SK-N-SH treated with all-trans-retinoic acid at 6 μM for 48 hours (cell line): ENCODE measurements around the gene SLC49A3.

Source experiments
- ATAC-seq: fragments of 200-7000 bp; cut with Tn5 transposase; 3 replicates; pipeline ENCODE4 v1.9.1; 2020; ENCODE audit warnings: mild to moderate bottlenecking, moderate library complexity
- ARNTL ChIP-seq: fragments of 450-650 bp; formaldehyde crosslinking; IDR thresholded peaks from 2 replicates; pipeline ENCODE4 v1.5.0; 2020; ENCODE audit warnings: low read depth, mild to moderate bottlenecking, moderate library complexity, borderline replicate concordance
- BACH2 ChIP-seq: fragments of 250-450 bp; sonication (Bioruptor Pico); IDR thresholded peaks from 2 replicates; pipeline ENCODE4 v1.9.0; 2021; ENCODE audit warnings: mild to moderate bottlenecking, borderline replicate concordance
- CSRNP3 ChIP-seq: fragments of 250-450 bp; sonication (Bioruptor Pico); IDR thresholded peaks from 2 replicates; pipeline ENCODE4 v1.5.1; 2021; ENCODE audit warnings: mild to moderate bottlenecking, moderate library complexity
- GLIS3 ChIP-seq: fragments of 250-450 bp; sonication (Bioruptor Pico); IDR thresholded peaks from 2 replicates; pipeline ENCODE4 v1.5.0; 2020; ENCODE audit warnings: mild to moderate bottlenecking, moderate library complexity
- ISL1 ChIP-seq: fragments of 250-450 bp; sonication (Bioruptor Pico); IDR thresholded peaks from 2 replicates; pipeline ENCODE4 v2.1.2; 2022; ENCODE audit warnings: mild to moderate bottlenecking, moderate library complexity
- OSR1 ChIP-seq: fragments of 250-450 bp; sonication (Bioruptor Pico); IDR thresholded peaks from 2 replicates; pipeline ENCODE4 v1.8.0; 2022; ENCODE audit warnings: moderate library complexity, mild to moderate bottlenecking, inconsistent platforms
- PATZ1 ChIP-seq: fragments of 250-450 bp; sonication (Bioruptor Pico); IDR thresholded peaks from 2 replicates; pipeline ENCODE4 v1.8.0; 2020; ENCODE audit warnings: mild to moderate bottlenecking, moderate library complexity, borderline replicate concordance
- POU6F1 ChIP-seq: fragments of 250-450 bp; sonication (Bioruptor Pico); IDR thresholded peaks from 2 replicates; pipeline ENCODE4 v1.8.0; 2021; ENCODE audit warnings: low read depth, mild to moderate bottlenecking, moderate library complexity, borderline replicate concordance
- PPARA ChIP-seq: fragments of 250-450 bp; sonication (Bioruptor Pico); IDR thresholded peaks from 2 replicates; pipeline ENCODE4 v1.5.0; 2020; ENCODE audit warnings: mild to moderate bottlenecking, borderline replicate concordance
- RARB ChIP-seq: fragments of 250-450 bp; sonication (Bioruptor Pico); IDR thresholded peaks from 2 replicates; pipeline ENCODE4 v1.8.0; 2021; ENCODE audit warnings: mild to moderate bottlenecking, moderate library complexity
- TCF4 ChIP-seq: fragments of 250-450 bp; sonication (Bioruptor Pico); IDR thresholded peaks from 2 replicates; pipeline ENCODE4 v1.8.0; 2021; ENCODE audit warnings: mild to moderate bottlenecking, moderate library complexity, borderline replicate concordance
- TOX ChIP-seq: fragments of 250-450 bp; sonication (Bioruptor Pico); IDR thresholded peaks from 2 replicates; pipeline ENCODE4 v1.8.0; 2021; ENCODE audit warnings: mild to moderate bottlenecking, moderate library complexity, borderline replicate concordance
- TSHZ2 ChIP-seq: fragments of 250-450 bp; sonication (Bioruptor Pico); IDR thresholded peaks from 2 replicates; pipeline ENCODE4 v1.5.0; 2020; ENCODE audit warnings: mild to moderate bottlenecking, moderate library complexity
- ZC3H10 ChIP-seq: fragments of 250-450 bp; sonication (Bioruptor Pico); IDR thresholded peaks from 2 replicates; pipeline ENCODE4 v1.5.1; 2021; ENCODE audit warnings: mild to moderate bottlenecking, moderate library complexity
- ZFP3 ChIP-seq: fragments of 250-450 bp; sonication (Bioruptor Pico); IDR thresholded peaks from 2 replicates; pipeline ENCODE4 v1.5.0; 2020; ENCODE audit warnings: mild to moderate bottlenecking, moderate library complexity
- ZFP30 ChIP-seq: fragments of 450-650 bp; formaldehyde crosslinking; IDR thresholded peaks from 2 replicates; pipeline ENCODE4 v1.5.0; 2022; ENCODE audit warnings: mild to moderate bottlenecking, moderate library complexity
- ZNF565 ChIP-seq: fragments of 450-650 bp; formaldehyde crosslinking; conservative IDR thresholded peaks from 2 replicates; pipeline ENCODE4 v1.5.0; 2020; ENCODE audit warnings: low read depth, mild to moderate bottlenecking, moderate library complexity
- ZNF70 ChIP-seq: fragments of 450-650 bp; formaldehyde crosslinking; IDR thresholded peaks from 2 replicates; pipeline ENCODE4 v1.5.0; 2020; ENCODE audit warnings: mild to moderate bottlenecking, moderate library complexity
- ZNF8 ChIP-seq: fragments of 450-650 bp; formaldehyde crosslinking; IDR thresholded peaks from 2 replicates; pipeline ENCODE4 v1.5.0; 2020; ENCODE audit warnings: mild to moderate bottlenecking, moderate library complexity

The SLC49A3 gene

GRCh38 chr4:680928-681645 lies 7.9 kb downstream of the SLC49A3 start:
- ATAC-seq: peak; percentile 38
- TF ChIP-seq POU6F1 (CRISPR knock-in tag): no peak
- TF ChIP-seq TSHZ2 (CRISPR knock-in tag): no peak

GRCh38 chr4:680551-680927 lies 8.4 kb downstream of the SLC49A3 start:
- TF ChIP-seq ZFP3 (CRISPR knock-in tag) (no peak), OSR1 (CRISPR knock-in tag) (no peak)
- no peak; the same call in 2 of the 3 replicates for ATAC-seq

- TF ChIP-seq PPARA (CRISPR knock-in tag) (no peak), ZC3H10 (CRISPR knock-in tag) (no peak), ZFP30 (no peak), TOX (no peak), PATZ1 (CRISPR knock-in tag) (no peak), RARB (CRISPR knock-in tag) (no peak), ZNF565 (CRISPR knock-in tag) (no peak), BACH2 (CRISPR knock-in tag) (no peak), ISL1 (CRISPR knock-in tag) (no peak), OSR1 (CRISPR knock-in tag) (no peak), ARNTL (CRISPR knock-in tag) (no peak), ZNF8 (CRISPR knock-in tag) (no peak), CSRNP3 (CRISPR knock-in tag) (no peak), TCF4 (CRISPR knock-in tag) (no peak), GLIS3 (CRISPR knock-in tag) (no peak), ZNF70 (CRISPR knock-in tag) (no peak)
- ATAC-seq: no peak
Measured at GRCh38 chr4:680091-680490, 8.9 kb downstream of the SLC49A3 start.

- no peak for ATAC-seq
- TF ChIP-seq TOX (no peak), TSHZ2 (CRISPR knock-in tag) (no peak), ZNF565 (CRISPR knock-in tag) (no peak)
Measured at GRCh38 chr4:679629-680028, 9.3 kb downstream of the SLC49A3 start.
